ENCODE results near the gene TDRD12.

DNA sequence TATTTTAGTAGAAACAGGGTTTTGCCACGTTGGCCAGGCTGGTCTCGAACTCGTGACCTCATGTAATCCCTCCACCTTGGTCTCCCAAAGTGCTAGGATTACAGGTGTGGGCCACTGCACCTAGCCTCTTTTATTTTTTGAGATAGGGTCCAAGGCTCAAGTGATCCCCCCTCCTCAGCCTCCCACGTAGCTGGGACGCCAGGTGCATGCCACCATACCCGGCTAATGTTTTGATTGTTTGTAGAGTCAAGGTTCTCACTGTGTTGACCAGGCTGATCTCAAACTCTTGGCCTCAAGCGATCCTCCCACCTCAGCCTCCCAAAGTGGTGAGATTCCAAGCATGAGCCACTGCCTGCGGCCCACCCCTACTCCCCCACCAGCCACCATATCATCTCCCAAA, 143.7 kb downstream of the TDRD12 start:
- TF ChIP-seq, protein P1, sequence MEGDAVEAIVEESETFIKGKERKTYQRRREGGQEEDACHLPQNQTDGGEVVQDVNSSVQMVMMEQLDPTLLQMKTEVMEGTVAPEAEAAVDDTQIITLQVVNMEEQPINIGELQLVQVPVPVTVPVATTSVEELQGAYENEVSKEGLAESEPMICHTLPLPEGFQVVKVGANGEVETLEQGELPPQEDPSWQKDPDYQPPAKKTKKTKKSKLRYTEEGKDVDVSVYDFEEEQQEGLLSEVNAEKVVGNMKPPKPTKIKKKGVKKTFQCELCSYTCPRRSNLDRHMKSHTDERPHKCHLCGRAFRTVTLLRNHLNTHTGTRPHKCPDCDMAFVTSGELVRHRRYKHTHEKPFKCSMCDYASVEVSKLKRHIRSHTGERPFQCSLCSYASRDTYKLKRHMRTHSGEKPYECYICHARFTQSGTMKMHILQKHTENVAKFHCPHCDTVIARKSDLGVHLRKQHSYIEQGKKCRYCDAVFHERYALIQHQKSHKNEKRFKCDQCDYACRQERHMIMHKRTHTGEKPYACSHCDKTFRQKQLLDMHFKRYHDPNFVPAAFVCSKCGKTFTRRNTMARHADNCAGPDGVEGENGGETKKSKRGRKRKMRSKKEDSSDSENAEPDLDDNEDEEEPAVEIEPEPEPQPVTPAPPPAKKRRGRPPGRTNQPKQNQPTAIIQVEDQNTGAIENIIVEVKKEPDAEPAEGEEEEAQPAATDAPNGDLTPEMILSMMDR (conservative IDR thresholded peaks at IDR 0.05 in 1 of 2, IDR thresholded peaks at IDR 0.05 in 1 of 2; ENCODE audit: low read depth in 1 of 2, low read length in 2 of 2) = no peak
- TF ChIP-seq EZH2 (IDR thresholded peaks at IDR 0.05; ENCODE audit: low read length, missing control alignments) = no peak

Data from fibroblast of lung (primary cell).